Measurements from ENCODE around the gene SLC35F4. TPM values are rescaled to one million over a fixed set of nuclear protein-coding genes. Genes with fewer than 3 reads are reported as not detected.

Gene SLC35F4
- total and polyA plus RNA-seq, 2 of the 8 experiments (the other 6 are each of a cell fraction or from before 2014, with no cell fraction given) = not detected

DNA sequence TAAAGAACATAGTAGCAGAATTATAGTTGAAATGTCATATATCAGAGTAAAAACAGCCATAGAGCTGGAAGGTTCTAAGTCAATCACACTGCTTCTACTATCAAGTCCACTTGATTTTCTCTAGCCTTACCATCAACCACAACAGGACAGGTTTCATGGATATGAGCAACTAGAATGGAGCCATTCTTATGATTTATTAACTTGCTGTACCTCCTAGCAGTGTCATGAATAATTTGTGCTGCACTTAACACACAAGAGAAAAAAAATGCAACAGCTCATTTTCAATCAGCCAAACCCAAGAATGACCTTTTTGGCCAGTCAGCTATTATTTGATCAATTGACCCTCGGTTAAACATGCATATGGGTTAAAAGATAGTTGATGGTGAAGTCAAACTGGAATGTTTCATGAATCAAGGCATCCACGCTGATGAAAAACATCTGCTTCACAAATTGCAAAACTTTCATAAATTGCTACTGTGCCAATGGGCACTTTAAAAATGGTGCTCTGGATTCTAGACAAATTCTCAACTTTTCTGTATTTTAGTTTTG is 316.8 kb downstream of the SLC35F4 start (continued):
- TF ChIP-seq, protein P1, sequence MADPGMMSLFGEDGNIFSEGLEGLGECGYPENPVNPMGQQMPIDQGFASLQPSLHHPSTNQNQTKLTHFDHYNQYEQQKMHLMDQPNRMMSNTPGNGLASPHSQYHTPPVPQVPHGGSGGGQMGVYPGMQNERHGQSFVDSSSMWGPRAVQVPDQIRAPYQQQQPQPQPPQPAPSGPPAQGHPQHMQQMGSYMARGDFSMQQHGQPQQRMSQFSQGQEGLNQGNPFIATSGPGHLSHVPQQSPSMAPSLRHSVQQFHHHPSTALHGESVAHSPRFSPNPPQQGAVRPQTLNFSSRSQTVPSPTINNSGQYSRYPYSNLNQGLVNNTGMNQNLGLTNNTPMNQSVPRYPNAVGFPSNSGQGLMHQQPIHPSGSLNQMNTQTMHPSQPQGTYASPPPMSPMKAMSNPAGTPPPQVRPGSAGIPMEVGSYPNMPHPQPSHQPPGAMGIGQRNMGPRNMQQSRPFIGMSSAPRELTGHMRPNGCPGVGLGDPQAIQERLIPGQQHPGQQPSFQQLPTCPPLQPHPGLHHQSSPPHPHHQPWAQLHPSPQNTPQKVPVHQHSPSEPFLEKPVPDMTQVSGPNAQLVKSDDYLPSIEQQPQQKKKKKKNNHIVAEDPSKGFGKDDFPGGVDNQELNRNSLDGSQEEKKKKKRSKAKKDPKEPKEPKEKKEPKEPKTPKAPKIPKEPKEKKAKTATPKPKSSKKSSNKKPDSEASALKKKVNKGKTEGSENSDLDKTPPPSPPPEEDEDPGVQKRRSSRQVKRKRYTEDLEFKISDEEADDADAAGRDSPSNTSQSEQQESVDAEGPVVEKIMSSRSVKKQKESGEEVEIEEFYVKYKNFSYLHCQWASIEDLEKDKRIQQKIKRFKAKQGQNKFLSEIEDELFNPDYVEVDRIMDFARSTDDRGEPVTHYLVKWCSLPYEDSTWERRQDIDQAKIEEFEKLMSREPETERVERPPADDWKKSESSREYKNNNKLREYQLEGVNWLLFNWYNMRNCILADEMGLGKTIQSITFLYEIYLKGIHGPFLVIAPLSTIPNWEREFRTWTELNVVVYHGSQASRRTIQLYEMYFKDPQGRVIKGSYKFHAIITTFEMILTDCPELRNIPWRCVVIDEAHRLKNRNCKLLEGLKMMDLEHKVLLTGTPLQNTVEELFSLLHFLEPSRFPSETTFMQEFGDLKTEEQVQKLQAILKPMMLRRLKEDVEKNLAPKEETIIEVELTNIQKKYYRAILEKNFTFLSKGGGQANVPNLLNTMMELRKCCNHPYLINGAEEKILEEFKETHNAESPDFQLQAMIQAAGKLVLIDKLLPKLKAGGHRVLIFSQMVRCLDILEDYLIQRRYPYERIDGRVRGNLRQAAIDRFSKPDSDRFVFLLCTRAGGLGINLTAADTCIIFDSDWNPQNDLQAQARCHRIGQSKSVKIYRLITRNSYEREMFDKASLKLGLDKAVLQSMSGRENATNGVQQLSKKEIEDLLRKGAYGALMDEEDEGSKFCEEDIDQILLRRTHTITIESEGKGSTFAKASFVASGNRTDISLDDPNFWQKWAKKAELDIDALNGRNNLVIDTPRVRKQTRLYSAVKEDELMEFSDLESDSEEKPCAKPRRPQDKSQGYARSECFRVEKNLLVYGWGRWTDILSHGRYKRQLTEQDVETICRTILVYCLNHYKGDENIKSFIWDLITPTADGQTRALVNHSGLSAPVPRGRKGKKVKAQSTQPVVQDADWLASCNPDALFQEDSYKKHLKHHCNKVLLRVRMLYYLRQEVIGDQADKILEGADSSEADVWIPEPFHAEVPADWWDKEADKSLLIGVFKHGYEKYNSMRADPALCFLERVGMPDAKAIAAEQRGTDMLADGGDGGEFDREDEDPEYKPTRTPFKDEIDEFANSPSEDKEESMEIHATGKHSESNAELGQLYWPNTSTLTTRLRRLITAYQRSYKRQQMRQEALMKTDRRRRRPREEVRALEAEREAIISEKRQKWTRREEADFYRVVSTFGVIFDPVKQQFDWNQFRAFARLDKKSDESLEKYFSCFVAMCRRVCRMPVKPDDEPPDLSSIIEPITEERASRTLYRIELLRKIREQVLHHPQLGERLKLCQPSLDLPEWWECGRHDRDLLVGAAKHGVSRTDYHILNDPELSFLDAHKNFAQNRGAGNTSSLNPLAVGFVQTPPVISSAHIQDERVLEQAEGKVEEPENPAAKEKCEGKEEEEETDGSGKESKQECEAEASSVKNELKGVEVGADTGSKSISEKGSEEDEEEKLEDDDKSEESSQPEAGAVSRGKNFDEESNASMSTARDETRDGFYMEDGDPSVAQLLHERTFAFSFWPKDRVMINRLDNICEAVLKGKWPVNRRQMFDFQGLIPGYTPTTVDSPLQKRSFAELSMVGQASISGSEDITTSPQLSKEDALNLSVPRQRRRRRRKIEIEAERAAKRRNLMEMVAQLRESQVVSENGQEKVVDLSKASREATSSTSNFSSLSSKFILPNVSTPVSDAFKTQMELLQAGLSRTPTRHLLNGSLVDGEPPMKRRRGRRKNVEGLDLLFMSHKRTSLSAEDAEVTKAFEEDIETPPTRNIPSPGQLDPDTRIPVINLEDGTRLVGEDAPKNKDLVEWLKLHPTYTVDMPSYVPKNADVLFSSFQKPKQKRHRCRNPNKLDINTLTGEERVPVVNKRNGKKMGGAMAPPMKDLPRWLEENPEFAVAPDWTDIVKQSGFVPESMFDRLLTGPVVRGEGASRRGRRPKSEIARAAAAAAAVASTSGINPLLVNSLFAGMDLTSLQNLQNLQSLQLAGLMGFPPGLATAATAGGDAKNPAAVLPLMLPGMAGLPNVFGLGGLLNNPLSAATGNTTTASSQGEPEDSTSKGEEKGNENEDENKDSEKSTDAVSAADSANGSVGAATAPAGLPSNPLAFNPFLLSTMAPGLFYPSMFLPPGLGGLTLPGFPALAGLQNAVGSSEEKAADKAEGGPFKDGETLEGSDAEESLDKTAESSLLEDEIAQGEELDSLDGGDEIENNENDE (IDR thresholded peaks at IDR 0.05; ENCODE audit: insufficient replicate concordance, low read length) = no peak
- no peak for TF ChIP-seq SAP30 (IDR thresholded peaks at IDR 0.05; ENCODE audit: insufficient read depth, insufficient replicate concordance, low read length)
- no peak for TF ChIP-seq FOSL1 (IDR thresholded peaks at IDR 0.05; ENCODE audit: insufficient read depth, low read depth, low read length)
- TF ChIP-seq CHD2 (IDR thresholded peaks at IDR 0.05; ENCODE audit: low read length) = no peak
